Measurements from ENCODE around the gene MS4A10. TPM values are rescaled to one million over a fixed set of nuclear protein-coding genes. Genes with fewer than 3 reads are reported as not detected.

The MS4A10 gene
- total and polyA plus RNA-seq, 9 of the 15 experiments (the other 6 are each of a cell fraction or from before 2014, with no cell fraction given) = not detected

DNA sequence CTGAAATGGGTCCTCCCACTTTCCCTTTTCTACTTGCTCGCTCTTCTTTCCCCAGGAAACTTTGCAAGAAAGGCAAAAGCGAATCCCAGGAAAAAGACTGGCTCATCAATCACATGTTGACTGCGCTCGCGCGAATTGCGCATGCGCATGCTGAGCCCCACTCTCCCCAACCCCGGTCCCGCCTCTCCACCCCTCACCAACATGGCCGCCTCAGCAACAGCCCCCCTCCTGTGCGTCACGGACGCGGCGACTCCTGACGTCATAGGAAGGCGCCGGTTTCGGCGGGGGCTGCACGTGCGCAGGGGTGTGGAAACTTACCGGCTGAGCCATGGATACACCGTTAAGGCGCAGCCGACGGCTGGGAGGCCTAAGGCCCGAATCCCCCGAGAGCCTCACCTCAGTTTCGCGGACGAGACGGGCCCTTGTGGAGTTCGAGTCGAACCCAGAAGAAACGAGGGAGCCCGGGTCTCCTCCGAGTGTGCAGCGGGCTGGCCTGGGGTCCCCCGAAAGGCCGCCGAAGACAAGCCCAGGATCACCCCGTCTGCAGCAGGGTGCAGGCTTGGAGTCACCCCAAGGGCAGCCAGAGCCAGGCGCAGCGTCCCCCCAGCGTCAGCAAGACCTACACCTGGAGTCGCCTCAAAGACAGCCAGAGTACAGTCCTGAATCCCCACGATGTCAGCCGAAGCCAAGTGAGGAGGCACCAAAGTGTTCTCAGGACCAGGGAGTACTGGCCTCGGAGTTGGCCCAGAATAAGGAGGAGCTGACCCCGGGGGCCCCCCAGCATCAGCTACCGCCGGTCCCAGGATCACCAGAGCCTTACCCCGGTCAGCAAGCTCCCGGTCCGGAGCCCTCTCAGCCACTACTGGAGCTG lies 56.9 kb downstream of the MS4A10 start, which contains the start of gene CCDC86 (continued):
- TF ChIP-seq ZNF134 (CRISPR knock-in tag; conservative IDR thresholded peaks at IDR 0.05) = no peak
- TF ChIP-seq, protein P1, sequence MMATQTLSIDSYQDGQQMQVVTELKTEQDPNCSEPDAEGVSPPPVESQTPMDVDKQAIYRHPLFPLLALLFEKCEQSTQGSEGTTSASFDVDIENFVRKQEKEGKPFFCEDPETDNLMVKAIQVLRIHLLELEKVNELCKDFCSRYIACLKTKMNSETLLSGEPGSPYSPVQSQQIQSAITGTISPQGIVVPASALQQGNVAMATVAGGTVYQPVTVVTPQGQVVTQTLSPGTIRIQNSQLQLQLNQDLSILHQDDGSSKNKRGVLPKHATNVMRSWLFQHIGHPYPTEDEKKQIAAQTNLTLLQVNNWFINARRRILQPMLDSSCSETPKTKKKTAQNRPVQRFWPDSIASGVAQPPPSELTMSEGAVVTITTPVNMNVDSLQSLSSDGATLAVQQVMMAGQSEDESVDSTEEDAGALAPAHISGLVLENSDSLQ (IDR thresholded peaks at IDR 0.05) = peak; percentile 95
- no peak for TF ChIP-seq PHB2 (IDR thresholded peaks at IDR 0.05; ENCODE audit: low read depth)
- peak; percentile 72 for TF ChIP-seq POLR2A (conservative IDR thresholded peaks at IDR 0.05)
- TF ChIP-seq RUNX1 (IDR thresholded peaks at IDR 0.05; ENCODE audit: low read depth) = peak; percentile 26; the same call in 1 of the 2 replicates
- no peak for TF ChIP-seq ZNF124 (CRISPR knock-in tag; IDR thresholded peaks at IDR 0.05)
- TF ChIP-seq DMBX1 (CRISPR knock-in tag; IDR thresholded peaks at IDR 0.05; ENCODE audit: borderline replicate concordance) = 0 out of 2 replicates have a peak, but pooled peaks have one; percentile 32
- TF ChIP-seq, protein P2, sequence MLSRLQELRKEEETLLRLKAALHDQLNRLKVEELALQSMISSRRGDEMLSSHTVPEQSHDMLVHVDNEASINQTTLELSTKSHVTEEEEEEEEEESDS (CRISPR knock-in tag; IDR thresholded peaks at IDR 0.05) = no peak
- TF ChIP-seq, protein P3, sequence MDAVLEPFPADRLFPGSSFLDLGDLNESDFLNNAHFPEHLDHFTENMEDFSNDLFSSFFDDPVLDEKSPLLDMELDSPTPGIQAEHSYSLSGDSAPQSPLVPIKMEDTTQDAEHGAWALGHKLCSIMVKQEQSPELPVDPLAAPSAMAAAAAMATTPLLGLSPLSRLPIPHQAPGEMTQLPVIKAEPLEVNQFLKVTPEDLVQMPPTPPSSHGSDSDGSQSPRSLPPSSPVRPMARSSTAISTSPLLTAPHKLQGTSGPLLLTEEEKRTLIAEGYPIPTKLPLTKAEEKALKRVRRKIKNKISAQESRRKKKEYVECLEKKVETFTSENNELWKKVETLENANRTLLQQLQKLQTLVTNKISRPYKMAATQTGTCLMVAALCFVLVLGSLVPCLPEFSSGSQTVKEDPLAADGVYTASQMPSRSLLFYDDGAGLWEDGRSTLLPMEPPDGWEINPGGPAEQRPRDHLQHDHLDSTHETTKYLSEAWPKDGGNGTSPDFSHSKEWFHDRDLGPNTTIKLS (IDR thresholded peaks at IDR 0.05; ENCODE audit: borderline replicate concordance, low read depth) = no peak
- TF ChIP-seq, protein P4, sequence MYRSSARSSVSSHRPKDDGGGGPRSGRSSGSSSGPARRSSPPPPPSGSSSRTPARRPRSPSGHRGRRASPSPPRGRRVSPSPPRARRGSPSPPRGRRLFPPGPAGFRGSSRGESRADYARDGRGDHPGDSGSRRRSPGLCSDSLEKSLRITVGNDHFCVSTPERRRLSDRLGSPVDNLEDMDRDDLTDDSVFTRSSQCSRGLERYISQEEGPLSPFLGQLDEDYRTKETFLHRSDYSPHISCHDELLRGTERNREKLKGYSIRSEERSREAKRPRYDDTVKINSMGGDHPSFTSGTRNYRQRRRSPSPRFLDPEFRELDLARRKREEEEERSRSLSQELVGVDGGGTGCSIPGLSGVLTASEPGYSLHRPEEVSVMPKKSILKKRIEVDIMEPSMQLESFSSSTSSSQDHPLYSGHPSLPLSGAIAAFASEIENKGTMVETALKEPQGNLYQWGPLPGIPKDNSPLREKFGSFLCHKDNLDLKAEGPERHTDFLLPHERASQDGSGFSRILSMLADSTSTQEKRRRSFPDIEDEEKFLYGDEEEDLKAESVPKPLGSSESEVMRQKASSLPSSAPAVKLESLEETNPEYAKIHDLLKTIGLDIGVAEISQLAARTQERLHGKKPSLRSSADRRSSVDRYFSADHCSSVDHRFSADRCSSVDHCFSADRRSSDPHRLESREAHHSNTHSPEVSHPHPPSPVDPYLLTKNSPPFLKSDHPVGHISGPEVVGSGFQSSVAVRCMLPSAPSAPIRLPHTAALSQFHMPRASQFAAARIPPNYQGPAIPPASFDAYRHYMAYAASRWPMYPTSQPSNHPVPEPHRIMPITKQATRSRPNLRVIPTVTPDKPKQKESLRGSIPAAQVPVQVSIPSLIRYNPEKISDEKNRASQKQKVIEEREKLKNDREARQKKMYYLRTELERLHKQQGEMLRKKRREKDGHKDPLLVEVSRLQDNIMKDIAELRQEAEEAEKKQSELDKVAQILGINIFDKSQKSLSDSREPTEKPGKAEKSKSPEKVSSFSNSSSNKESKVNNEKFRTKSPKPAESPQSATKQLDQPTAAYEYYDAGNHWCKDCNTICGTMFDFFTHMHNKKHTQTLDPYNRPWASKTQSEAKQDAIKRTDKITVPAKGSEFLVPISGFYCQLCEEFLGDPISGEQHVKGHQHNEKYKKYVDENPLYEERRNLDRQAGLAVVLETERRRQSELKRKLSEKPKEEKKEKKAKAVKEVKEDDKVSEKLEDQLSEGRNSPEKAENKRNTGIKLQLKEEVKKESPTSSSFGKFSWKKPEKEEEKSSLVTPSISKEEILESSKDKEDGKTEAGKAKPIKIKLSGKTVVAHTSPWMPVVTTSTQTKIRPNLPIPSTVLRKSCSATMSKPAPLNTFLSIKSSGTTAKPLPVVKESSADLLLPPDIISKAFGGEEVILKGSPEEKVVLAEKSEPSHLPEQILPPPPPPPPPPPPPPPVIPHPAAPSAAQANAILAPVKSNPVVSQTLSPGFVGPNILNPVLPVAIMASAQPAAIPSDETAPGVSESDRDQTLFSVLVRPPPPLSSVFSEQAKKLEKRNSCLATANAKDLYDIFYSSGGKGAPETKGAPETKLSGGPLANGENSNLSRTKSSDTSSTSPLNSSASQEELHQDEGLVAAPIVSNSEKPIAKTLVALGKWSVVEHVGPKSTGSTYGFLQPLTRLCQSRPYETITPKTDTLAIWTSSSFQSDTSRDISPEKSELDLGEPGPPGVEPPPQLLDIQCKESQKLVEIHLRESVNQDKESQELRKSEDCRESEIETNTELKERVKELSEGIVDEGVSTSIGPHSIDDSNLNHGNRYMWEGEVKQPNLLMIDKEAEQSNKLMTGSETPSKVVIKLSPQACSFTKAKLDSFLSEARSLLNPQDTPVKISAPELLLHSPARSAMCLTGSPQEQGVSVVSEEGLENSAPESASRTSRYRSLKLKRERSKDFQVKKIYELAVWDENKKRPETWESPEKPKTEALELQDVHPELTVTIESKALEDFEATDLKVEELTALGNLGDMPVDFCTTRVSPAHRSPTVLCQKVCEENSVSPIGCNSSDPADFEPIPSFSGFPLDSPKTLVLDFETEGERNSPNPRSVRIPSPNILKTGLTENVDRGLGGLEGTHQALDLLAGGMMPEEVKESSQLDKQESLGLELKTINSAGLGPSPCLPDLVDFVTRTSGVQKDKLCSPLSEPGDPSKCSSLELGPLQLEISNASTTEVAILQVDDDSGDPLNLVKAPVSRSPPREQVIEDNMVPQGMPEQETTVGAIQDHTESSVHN (IDR thresholded peaks at IDR 0.05; ENCODE audit: borderline replicate concordance in 1 of 2, low read depth in 1 of 2) = no peak
- TF ChIP-seq, protein P5, sequence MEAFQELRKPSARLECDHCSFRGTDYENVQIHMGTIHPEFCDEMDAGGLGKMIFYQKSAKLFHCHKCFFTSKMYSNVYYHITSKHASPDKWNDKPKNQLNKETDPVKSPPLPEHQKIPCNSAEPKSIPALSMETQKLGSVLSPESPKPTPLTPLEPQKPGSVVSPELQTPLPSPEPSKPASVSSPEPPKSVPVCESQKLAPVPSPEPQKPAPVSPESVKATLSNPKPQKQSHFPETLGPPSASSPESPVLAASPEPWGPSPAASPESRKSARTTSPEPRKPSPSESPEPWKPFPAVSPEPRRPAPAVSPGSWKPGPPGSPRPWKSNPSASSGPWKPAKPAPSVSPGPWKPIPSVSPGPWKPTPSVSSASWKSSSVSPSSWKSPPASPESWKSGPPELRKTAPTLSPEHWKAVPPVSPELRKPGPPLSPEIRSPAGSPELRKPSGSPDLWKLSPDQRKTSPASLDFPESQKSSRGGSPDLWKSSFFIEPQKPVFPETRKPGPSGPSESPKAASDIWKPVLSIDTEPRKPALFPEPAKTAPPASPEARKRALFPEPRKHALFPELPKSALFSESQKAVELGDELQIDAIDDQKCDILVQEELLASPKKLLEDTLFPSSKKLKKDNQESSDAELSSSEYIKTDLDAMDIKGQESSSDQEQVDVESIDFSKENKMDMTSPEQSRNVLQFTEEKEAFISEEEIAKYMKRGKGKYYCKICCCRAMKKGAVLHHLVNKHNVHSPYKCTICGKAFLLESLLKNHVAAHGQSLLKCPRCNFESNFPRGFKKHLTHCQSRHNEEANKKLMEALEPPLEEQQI (IDR thresholded peaks at IDR 0.05) = no peak
- TF ChIP-seq GABPB1 (CRISPR knock-in tag; IDR thresholded peaks at IDR 0.05) = peak; percentile 65
- TF ChIP-seq CHCHD3 (CRISPR knock-in tag; IDR thresholded peaks at IDR 0.05) = no peak
- peak; percentile 54; the same call in 1 of the 2 replicates for TF ChIP-seq SUPT5H (IDR thresholded peaks at IDR 0.05)
- TF ChIP-seq MAFF (IDR thresholded peaks at IDR 0.05; ENCODE audit: low read length) = no peak
